GM19043 (cell line): ENCODE results near the gene NEK5.
"Not testable (repeated sequence)": the region's sequence is repeated elsewhere in the genome, so short reads cannot be mapped to it uniquely, and the experiment has no call there.

Source experiments
- ATAC-seq: cut with Tn5 transposase; IDR thresholded peaks from one replicate; pipeline ENCODE4 v1.9.1; 2021; ENCODE audit warnings: low read depth; ENCODE audit not compliant: unreplicated experiment

The NEK5 gene

GRCh38 chr13:52141299-52141698 lies 12.4 kb upstream of the NEK5 start:
- no peak for ATAC-seq

- no peak for ATAC-seq
Measured at GRCh38 chr13:52137489-52137888, 8.6 kb upstream of the NEK5 start.

DNA sequence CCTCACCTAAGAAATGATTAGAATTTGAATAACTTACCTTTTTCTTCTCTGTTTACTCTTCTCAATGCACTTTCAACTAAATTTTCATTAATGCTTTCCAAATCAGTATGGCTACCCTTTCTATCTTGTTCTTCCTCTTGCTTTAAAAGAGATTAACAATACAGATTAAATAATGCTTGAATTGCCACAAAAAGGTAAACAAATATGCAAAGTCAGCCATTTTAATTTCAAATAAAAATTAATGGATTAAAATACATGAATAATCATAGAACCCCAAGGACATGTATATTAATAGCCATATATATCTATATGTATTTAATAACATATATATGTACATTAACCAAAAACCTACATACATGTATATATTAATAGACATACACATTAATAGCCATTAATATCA lies 7.9 kb upstream of the NEK5 start:
- no peak for ATAC-seq

DNA sequence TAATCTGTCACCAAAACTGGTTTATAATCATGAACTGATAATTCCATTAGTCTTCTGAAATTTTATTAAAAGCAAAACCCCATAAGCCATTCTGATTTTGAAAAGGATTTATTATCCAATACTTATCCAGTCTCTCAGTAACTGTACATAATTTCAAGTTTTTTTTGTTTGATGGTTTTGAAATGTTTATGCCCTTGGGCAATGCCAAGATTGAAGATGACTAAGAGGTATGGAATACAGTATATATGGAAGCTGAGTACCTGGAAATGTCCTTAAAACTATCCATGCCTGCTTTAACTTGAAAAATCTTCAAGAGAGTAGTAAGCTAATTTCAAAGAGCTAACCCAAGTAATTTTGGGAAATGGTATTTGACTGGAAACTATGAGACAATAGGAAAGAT lies 1.8 kb upstream of the NEK5 start:
- no peak for ATAC-seq

- ATAC-seq = no peak
Measured at GRCh38 chr13:52127783-52128702, 830 bp downstream of the NEK5 start.

GRCh38 chr13:52127378-52127777 lies 1.5 kb downstream of the NEK5 start:
- ATAC-seq = no peak

DNA sequence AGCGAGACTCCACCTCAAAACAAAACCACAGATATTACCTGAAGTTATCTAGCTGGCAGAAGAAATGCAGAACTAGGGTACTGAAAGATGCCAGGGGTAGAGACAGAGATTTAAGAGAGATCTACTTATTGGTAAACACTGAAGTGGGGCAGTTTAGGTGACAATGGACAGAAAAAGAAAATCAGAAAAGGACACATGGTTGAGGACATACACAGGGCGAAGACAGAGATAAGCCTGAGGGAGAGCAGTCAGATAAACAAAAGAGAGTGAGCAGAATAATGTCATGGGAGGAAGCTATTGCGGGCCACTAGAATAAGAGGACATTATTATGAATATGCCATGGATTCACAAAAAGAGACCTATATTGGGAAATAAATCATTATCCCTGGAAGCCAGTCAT lies 3.3 kb downstream of the NEK5 start:
- ATAC-seq = no peak

GRCh38 chr13:52118595-52118994 lies 10.3 kb downstream of the NEK5 start:
- ATAC-seq = no peak

DNA sequence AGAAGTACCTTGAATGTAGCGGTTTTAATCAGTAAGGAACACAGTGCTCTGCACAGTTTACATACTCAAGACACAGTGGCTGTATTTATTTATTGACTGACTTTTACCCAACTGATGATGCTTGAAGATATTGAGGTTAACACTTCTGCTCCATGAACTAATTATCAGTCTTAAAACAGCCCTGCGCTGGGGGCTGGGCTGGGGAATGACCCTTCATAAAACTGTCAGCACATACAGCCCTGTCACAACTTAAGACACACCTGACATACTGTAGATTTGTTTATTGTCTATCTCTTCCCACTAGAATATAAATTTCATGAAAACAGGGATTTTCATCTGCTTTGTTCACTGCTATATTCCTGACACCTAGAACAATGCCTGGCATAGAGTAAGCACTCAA lies 10.8 kb downstream of the NEK5 start:
- no peak for ATAC-seq

DNA sequence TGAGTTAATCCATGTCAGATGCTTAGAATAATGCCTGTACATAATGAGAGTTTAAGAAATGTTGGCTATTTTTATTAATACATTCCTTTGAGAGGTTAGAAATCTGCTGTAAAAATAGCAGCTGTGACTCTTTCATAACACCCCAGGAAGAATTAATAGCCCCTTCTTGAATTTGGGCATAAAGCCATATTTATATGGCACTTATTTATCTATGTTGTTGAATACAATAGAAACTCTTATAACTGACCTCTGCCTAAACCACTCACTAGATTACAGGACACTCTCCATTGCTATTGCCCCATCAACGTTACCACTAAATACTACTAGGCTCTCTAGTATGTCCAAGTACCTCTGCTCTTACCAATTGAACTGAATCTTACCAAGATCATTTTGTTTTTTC lies 16.3 kb downstream of the NEK5 start:
- no peak for ATAC-seq

DNA sequence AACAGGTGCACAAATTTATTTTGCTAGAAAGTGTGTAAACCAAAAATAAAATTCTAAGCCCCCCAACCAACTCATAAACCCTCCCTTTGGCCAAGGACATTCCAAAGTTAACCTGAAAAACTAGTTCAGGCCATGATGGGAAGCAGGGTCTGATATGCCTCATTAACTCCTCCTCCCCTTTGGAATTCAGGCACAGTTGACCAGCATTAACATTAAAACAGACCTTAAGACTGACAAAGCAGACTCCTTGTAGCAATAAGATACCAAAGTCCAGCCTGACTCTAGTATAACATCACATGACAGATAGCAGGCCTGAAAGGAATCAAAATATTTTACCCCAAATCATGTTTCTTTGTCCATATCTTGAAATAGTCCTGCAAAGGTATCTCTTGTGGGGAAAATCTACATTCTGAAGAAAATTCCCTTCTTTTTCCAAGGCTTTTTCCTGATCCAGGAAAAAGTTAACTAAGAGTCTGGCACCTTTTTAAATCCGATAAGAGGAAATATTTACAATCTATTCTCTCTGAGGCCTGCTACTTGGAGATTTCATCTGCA lies 19.7 kb downstream of the NEK5 start:
- no peak for ATAC-seq

GRCh38 chr13:52105841-52106240 lies 23.0 kb downstream of the NEK5 start:
- ATAC-seq = no peak

DNA sequence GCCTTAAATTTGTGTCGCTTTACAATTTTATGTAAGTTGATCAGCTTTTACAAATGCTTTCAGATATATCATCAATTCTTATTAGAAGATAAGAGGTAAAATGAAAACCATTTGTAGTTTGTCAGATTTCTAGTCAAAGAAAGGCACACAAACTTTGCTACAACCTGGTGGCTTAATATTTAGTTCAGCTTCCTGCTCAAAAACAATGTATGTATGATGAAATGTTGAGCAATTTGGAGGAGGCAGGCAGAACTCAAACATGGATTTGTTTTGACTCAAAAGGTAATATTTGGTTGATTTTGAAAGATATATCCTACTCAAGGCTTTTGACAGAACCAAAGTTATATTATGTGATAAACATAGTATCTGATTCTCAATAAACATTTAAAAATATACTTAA lies 24.2 kb downstream of the NEK5 start:
- no peak for ATAC-seq

DNA sequence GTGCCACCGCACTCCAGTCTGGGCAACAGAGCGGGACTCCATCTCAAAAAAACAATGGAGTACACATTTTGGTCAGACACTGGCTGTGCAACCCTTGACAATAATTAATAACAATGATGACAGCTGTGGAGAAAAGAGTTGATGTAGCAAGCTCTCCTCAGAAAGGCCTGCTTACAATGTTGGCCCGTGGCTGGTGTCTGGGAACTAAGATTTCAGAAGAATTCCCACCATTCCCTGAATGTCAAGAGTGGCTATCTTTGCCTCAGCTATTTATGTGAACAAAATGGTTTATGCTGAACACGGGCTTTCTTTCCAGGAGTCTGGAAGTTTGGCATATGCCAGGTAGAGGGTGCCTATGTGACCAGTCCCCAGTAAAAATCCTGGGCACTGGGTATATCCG lies 25.5 kb downstream of the NEK5 start:
- no peak for ATAC-seq

- ATAC-seq = not testable (repeated sequence)
Measured at GRCh38 chr13:52102423-52102822, 26.4 kb downstream of the NEK5 start.

GRCh38 chr13:52097197-52097596 lies 31.7 kb downstream of the NEK5 start:
- ATAC-seq = no peak

DNA sequence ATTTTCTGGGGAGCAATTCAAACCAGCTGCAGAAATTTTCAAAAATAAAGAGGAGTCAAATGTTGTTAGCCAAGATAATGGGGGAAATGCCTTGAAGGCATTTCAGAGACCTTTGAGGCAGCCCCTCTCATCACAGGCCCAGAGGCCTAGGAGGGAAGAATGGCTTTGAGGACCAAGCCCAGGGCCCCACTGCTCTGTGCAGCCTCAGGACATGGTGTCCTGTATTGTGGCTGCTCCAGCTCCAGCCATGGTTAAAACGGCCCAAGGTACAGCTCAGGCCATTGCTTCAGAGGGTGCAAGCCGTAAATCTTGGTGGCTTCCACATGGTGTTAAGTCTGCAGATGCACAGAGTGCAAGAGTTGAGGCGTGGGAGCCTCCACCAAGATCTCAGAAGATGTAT lies 32.1 kb downstream of the NEK5 start:
- no peak for ATAC-seq

- no peak for ATAC-seq
Measured at GRCh38 chr13:52096062-52096461, 32.8 kb downstream of the NEK5 start.

- no peak for ATAC-seq
Measured at GRCh38 chr13:52092087-52092486, 36.8 kb downstream of the NEK5 start.

DNA sequence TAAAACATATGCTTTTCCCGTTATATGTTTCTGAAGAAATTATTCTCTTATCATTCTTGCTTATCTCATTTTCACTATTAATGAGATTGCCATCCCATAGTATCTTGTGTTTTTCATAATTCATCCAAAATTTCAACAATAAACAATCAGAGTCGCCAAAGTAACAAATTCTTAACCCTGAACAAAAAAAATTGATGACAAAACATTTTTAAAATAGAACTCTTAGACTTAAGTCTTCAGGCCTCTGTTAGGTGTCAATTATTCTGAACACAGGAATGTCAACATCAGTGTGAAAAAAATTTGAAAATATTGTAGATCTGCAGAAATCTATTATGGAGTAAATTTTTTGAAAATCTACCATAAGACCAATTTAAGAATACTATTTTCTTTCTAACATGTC lies 37.4 kb downstream of the NEK5 start:
- no peak for ATAC-seq

GRCh38 chr13:52085421-52085820 lies 43.5 kb downstream of the NEK5 start:
- no peak for ATAC-seq

- not testable (repeated sequence) for ATAC-seq
Measured at GRCh38 chr13:52084981-52085380, 43.9 kb downstream of the NEK5 start.
